Skeletal muscle tissue (tissue), 5 donors: ENCODE measurements around the gene RIN1. TPM values are rescaled to one million over a fixed set of nuclear protein-coding genes. Genes with fewer than 3 reads are reported as not detected.

Source experiments
- H3K27ac ChIP-seq: one replicate; pipeline ENCODE4 v1.7.0; 2013; ENCODE audit warnings: mild to moderate bottlenecking, low read depth, low read length, inconsistent platforms
- H3K27me3 ChIP-seq, 3 donors: one replicate each; pipeline ENCODE4 v1.7.0; 2013; ENCODE audit warnings: low read length in 3 of 3; ENCODE audit not compliant: control insufficient read depth in 3 of 3, insufficient read depth in 3 of 3
- H3K36me3 ChIP-seq, 3 donors: one replicate each; pipeline ENCODE4 v1.7.0; 2013; ENCODE audit warnings: low read length in 3 of 3; ENCODE audit not compliant: control insufficient read depth in 3 of 3, insufficient read depth in 3 of 3
- H3K4me1 ChIP-seq, 3 donors: one replicate each; pipeline ENCODE4 v1.7.0; 2013; ENCODE audit warnings: low read length in 3 of 3, mild to moderate bottlenecking in 3 of 3; ENCODE audit not compliant: control insufficient read depth in 3 of 3, insufficient read depth in 3 of 3
- H3K4me3 ChIP-seq, 3 donors: one replicate each; pipeline ENCODE4 v1.7.0; 2013; ENCODE audit warnings: low read length in 3 of 3
- H3K9ac ChIP-seq, 3 donors: one replicate each; pipeline ENCODE4 v1.7.0; 2013; ENCODE audit warnings: low read length in 3 of 3, mild to moderate bottlenecking in 3 of 3, moderate library complexity in 2 of 3, low read depth in 1 of 3
- H3K9me3 ChIP-seq, 3 donors: one replicate each; pipeline ENCODE4 v1.7.0; 2013; ENCODE audit warnings: low read length in 3 of 3; ENCODE audit not compliant: control insufficient read depth in 3 of 3
- small RNA-seq: library from RNA; depleted of rRNA; stranded (forward); fragments of <200 nt; gene quantifications from one replicate; pipeline ENCODE3, GENCODE V24; 2014
- total RNA-seq: library from RNA; depleted of rRNA; stranded (reverse); fragments of >200 nt; gene quantifications from one replicate; pipeline ENCODE4 v1.2.3, GENCODE V29; 2014
- donor health status: Osteomylitis.

The RIN1 gene
- total RNA-seq, 1 donor from 2014 or later = 5.7 TPM

GRCh38 chr11:66282468-66283455 is 53.5 kb downstream of the RIN1 start:
- no peaks in the 10 kb centered on the region for H3K9me3 ChIP-seq
- H3K36me3 ChIP-seq = peaks cover 17 to 21% (median 20%) of the 10 kb centered on the region in 3 donors
- peak overlapping the region; percentile 14 to 33 (median 20) for H3K9ac ChIP-seq
- H3K27me3 ChIP-seq = peaks cover 3 to 27% (median 8%) of the 10 kb centered on the region in 3 donors
- no peak overlapping the region for H3K27ac ChIP-seq
- H3K4me3 ChIP-seq = peak overlapping the region in 1 of 3 donors; percentile 49
- H3K4me1 ChIP-seq = peaks cover 8 to 32% (median 28%) of the 10 kb centered on the region in 3 donors

Small RNA genes within 50 kb of the gene (small RNA-seq; reads per million reads assigned to genes)
- not detected for gene RF00017

Other genes starting within 250 kb of the RIN1 start
- gene KLC2, start 78.7 kb downstream of the RIN1 start, total RNA-seq = 9.9 TPM
- 33.9 TPM for gene RAB1B, start 67.8 kb downstream of the RIN1 start, total RNA-seq
- not detected for gene CNIH2, start 58.3 kb downstream of the RIN1 start, total RNA-seq
- 57.4 TPM for gene YIF1A, start 47.3 kb downstream of the RIN1 start, total RNA-seq
- not detected for gene TMEM151A, start 44.5 kb downstream of the RIN1 start, total RNA-seq
- gene CD248, start 19.4 kb downstream of the RIN1 start, total RNA-seq = 19.3 TPM
- gene BRMS1, start 8.7 kb upstream of the RIN1 start, total RNA-seq = 28.2 TPM
- gene B4GAT1, start 11.2 kb upstream of the RIN1 start, total RNA-seq = 24.5 TPM
- 4.2 TPM for gene SLC29A2, start 35.3 kb upstream of the RIN1 start, total RNA-seq
- gene NPAS4, start 84.6 kb upstream of the RIN1 start, total RNA-seq = under 0.01 TPM
- 27.1 TPM for gene MRPL11, start 102.4 kb upstream of the RIN1 start, total RNA-seq
- gene PELI3, start 130.5 kb upstream of the RIN1 start, total RNA-seq = 9.4 TPM
- 26.1 TPM for gene DPP3, start 144.0 kb upstream of the RIN1 start, total RNA-seq
- gene BBS1, start 174.2 kb upstream of the RIN1 start, total RNA-seq = 14.6 TPM
- gene ZDHHC24, start 209.6 kb upstream of the RIN1 start, total RNA-seq = 3.7 TPM
- 156 TPM for gene ACTN3, start 210.5 kb upstream of the RIN1 start, total RNA-seq
- 27.1 TPM for gene CTSF, start 232.2 kb upstream of the RIN1 start, total RNA-seq